Prostate gland (tissue), 2 donors: Measurements from ENCODE around the gene CISTR.

ENCODE experiments used
- CTCF ChIP-seq, 4 experiments: fragments of 200-600 bp in 2 of 4; fragments of 450-650 bp in 2 of 4; sonication (generic) in 2 of 4; IDR thresholded peaks; 1 replicate in 3 of 4; 2 replicates in 1 of 4; pipeline ENCODE4 v1.5.1; 2016 to 2019; ENCODE audit warnings: antibody characterized with exemption in 4 of 4, mild to moderate bottlenecking in 2 of 4, moderate library complexity in 2 of 4
- POLR2A ChIP-seq: fragments of 450-650 bp; IDR thresholded peaks from one replicate; pipeline ENCODE4 v1.6.1; 2016; ENCODE audit warnings: antibody characterized with exemption, mild to moderate bottlenecking
- POLR2AphosphoS5 ChIP-seq: sonication (generic); formaldehyde crosslinking; IDR thresholded peaks from one replicate; pipeline ENCODE4 v1.6.1; 2017; ENCODE audit warnings: antibody characterized with exemption

GRCh38 chr12:53740130-53740491 lies 11.7 kb downstream of the CISTR start:
- TF ChIP-seq CTCF (IDR thresholded peaks at IDR 0.05) (no peak), POLR2AphosphoS5 (no peak), POLR2A (no peak)
